Occipital lobe (tissue), 2 donors: Measurements from ENCODE around the gene TSR1. TPM values are rescaled to one million over a fixed set of nuclear protein-coding genes. Genes with fewer than 3 reads are reported as not detected.

Experiments used
- DNase-seq: peaks from one replicate; lab custom pipeline; 2025; lab: John Stamatoyannopoulos, UW
- total RNA-seq: library from RNA; depleted of rRNA; stranded (reverse); fragments of >200 nt; gene quantifications from one replicate; pipeline ENCODE4 v1.2.3, GENCODE V29; 2014

Gene TSR1
- total RNA-seq = 26.5 TPM

GRCh38 chr17:2336215-2336851 is at the start of gene TSR1:
TSR1 (minus strand) TSS chr17:2336457; CDS start chr17:2336427, 30 bp downstream.
- DNase-seq = peak; percentile 83

- no peak for DNase-seq
These were observed 49.3 kb upstream of the TSR1 start for GRCh38 chr17:2385240-2386210.

DNA sequence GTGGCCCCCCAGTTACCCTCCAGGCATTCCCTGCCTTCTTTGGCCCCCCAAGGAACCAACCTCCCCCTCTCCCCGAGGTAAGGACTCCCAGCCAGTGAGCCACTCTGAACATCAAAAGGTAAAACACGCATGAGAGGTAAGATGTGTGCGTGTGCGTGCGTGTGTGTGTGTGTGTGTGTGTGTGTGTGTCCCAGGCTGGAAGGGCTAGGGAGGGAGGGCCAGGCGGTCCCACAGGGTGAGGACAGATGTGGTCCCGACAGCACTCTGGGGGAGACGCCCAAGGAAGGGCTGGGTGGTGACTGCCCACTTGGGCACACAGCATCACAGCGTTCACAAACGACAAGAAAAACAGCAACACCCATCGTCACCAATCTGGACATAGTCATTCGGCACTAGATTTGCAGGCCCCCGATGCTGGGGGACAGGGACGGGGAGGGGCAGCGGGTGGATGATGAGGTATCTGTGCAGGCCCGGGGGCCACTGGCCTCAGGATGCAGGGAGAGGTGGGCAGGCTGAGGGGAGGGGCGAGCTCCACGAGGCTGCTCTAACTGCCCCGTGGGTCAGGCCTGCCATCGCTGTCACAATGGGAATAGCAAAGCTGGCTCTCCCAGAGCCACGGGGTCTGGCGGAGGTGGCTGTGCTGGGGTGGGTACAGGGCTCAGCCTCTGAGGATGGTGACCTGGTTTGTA is 48.3 kb upstream of the TSR1 start:
- no peak for DNase-seq

DNA sequence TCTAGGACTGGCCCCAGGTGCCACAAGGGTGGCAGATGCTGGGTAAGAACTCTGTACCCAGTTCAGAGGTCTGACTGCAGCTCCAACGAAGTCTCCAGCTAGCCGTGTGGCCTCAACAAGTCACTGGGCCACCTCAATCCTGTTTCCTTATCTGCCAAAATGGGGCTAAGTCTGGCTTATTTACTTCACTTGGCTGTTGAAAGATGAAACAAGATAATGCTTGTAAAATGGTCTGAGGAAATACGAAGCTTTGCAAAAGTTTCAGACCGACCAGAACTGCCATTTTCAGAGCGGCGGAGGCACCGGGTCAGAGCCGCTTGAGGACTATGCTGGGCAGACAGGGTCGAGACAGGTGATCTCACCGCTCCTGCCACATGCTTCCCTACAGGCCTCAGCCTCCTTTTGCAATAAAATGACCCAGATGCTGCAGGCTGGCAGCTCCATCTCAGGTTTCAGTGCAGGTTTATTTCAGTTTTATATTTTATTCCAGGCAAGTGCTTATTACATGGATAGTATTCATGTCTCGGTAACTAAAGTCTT is 47.4 kb upstream of the TSR1 start:
- no peak for DNase-seq

DNA sequence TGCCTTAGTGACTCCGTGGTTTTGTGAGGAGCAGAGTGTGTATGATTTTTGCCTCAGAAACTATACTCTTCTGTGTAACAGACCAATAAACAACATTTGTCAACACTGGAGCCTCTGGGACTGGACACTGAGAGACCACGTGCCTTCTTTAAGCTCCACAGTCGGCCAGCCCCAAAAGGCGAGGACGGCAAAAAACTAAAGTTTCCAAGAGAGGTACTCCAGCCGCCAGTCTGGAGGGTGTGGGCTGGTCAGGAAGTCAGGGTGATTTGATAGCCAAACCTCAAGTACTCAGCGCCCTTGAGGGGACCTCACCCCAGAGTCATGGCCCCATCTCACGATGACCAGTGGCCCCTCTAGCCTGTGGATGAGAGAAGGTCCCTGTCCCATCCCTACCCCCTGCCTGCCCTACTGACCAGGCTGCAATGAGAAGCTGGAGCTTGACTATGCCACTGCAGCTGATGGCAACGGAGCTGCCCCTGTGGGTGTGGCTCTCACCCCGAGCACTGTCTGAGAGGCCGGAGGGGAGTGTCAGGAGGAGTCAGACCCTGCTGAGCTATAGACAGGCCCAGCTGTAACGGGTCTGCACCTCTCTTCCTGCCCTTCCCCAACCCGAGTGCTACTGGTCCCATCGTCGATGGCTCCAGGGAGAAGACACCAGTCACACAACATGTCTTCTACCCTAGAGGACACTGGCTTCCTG is 44.8 kb upstream of the TSR1 start:
- no peak for DNase-seq

DNA sequence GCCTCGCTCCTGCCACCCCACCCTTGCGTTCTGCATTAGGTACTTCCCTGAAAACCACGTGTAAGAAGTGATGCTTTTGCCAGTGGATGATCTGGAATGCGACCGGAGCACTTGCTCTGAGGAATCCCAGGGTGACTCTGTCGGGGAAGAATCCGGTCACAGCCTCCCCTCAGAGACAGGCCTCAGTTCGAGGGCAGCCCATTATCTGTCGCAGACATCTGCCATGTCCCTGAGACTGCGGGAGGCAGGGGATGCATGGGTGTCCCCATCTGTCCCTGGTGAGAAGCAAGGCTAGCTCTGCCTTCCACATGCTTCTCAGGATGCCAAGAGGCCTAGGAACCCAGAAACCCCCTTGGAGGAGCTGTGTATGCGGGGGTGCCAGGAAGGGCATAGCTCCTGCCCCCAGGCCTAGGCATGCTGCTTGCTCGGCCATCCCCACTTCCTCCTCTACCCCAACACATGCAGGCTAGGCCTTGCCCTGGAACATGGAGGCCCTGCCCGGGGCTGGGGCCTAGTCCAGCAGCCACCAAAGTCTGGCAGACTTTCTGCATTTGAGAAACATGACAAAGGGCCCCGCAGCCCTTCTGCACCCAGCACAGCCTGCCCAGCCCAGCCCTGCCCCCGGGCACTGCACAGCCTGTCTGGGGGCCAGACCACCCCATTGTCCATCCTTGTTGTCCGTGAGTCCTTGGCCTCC is 44.1 kb upstream of the TSR1 start:
- DNase-seq = no peak

- DNase-seq = no peak
These were observed 43.4 kb upstream of the TSR1 start for GRCh38 chr17:2379489-2380225.

DNA sequence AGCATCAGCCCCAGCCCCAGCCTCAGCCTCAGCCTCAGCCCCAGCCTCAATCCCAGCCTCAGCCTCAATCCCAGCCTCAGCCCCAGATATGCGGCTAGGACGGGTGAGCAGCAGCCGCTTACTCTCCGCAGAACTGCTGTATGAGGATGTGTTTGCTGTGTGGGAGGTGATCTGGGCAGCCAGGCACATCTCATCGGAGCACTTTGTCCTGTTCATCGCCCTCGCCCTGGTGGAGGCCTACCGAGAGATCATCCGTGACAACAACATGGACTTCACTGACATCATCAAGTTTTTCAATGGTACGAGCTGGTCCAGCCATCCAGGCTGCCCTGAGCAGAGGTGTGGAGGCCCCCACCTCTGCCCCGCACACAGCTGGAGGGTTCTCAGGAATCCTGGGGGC is 42.6 kb upstream of the TSR1 start:
- DNase-seq = peak; percentile 45

- DNase-seq = peak; percentile 40
These were observed 41.4 kb upstream of the TSR1 start for GRCh38 chr17:2377659-2378058.

GRCh38 chr17:2376107-2376506 is 39.9 kb upstream of the TSR1 start:
- no peak for DNase-seq

GRCh38 chr17:2375406-2375805 is 39.1 kb upstream of the TSR1 start:
- no peak for DNase-seq

DNA sequence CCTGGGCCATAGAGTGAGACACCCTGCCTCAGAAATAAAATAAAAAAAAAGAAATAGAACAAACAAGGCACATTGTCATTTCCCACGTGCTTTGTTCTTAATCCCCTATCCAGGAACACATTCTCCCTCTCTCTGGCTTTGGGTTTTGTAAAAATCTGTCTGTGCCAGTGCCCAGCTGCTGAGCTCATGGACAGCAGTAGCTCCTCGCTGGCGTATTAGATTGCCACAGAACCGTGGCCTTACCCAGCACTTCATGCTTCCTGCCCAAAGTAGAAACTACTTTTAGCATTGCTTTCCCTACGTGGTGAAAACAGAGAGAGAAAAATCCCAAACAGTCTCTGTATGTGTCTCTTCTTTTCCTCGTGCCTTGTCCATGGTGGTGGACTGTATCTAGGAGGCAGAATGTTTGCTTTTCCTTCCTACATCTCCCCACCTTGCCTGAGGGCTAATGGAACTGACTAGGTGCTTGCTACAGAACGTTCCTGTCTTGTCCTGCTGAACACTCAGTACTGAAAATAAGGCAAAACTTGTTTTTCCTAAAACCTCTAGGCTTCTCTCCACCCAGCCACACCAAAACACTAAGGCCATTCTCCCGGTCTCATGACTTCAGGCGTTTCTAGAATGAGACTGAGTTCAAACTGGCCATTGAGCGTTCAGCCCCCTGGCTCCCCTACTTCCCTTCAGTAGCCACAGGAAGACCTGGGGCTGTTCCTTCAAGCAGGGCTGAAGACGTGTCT is 38.5 kb upstream of the TSR1 start:
- no peak for DNase-seq

DNA sequence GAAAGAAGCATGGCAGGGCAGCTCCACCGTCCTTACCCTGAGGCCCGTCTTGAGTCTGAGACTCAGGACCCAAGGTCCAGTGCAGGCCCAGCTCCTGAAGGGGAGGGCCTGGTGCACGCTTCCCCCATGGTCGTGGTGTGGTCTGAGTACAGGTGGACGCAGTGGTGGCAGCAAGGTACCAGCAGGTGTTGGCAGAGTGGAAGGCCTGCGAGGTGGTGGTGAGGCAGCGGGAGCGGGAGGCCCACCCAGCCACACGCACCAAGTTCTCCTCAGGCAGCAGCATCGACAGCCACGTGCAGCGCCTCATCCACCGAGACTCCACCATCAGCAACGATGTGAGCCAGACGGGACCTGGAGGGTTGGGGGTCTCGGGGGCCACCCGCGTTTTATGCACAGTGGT is 36.9 kb upstream of the TSR1 start:
- DNase-seq = no peak

DNA sequence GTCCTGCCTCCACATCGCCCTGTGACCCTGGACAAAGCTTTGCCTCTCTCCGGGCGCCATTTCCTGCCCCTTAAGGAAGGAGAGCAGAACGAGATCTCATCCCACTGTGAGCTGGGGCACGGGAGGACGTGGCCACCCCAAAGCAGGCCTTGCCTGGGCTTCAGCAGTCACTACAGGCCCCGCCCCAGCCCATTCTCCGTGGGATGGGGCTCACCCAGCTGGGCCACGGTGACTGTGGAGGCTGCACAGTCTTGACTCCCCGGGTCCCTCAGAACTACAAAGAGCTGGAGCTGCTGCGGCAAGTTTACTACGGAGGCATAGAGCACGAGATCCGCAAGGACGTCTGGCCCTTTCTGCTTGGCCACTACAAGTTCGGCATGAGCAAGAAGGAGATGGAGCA is 36.4 kb upstream of the TSR1 start:
- no peak for DNase-seq

DNA sequence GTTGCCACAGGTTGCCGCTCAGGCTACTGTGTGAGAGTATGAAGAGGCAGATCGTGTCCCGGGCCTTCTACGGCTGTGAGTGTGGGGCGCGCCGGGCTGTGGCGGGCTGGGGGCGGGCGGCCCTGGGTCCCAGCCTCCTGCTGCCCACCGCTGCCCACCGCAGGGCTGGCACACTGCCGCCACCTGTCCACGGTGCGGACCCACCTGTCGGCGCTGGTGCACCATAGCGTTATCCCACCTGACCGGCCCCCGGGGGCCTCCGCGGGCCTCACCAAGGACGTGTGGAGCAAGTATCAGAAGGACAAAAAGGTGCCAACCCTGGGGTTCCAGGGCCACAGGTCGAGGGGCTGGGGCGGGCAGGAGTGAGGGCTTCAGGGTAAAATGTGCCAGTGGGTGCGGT is 35.9 kb upstream of the TSR1 start:
- DNase-seq = no peak

DNA sequence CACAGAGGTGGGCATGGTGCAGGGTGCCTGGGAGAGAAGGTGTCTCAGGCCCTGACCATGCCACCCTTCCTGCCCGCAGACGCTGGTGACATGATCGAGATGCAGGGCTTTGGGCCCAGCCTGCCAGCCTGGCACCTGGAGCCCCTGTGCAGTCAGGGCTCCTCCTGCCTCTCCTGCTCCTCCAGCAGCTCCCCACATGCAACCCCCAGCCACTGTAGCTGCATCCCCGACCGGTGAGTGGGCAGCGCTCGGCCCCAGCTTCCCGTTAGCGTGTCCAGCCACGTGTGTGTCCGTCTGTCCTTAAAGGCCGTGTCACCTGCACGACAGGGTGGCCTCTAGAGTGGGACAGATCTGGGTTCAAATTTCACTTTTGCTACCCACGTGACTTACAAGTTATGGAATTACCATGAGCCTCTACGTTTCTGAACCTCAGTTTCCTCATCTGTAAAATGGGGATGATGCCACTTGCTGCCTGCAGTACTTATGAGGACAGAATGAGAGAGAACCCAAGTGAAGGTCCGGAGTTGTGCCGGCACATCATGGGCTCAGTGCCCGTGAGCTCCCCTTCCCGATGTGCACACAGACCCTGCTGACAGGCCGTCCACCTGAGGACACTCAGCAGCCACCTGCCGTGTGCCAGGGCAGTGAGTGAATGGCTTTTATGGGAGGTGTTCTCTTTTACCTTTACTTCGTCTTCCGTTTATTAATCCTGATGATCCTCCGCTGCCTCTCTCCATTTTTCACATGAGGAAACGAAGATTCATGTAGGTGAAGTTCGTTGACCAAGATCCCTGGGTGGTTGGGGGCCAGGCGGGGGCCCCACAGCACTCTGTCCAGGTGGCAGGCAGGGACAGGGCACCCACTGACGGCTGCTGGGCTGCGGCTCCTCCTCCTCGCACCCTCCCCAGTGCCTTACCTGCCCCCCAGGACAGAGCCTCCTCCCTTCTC is 35.2 kb upstream of the TSR1 start:
- no peak for DNase-seq

GRCh38 chr17:2370211-2370589 is 33.9 kb upstream of the TSR1 start:
- no peak for DNase-seq

DNA sequence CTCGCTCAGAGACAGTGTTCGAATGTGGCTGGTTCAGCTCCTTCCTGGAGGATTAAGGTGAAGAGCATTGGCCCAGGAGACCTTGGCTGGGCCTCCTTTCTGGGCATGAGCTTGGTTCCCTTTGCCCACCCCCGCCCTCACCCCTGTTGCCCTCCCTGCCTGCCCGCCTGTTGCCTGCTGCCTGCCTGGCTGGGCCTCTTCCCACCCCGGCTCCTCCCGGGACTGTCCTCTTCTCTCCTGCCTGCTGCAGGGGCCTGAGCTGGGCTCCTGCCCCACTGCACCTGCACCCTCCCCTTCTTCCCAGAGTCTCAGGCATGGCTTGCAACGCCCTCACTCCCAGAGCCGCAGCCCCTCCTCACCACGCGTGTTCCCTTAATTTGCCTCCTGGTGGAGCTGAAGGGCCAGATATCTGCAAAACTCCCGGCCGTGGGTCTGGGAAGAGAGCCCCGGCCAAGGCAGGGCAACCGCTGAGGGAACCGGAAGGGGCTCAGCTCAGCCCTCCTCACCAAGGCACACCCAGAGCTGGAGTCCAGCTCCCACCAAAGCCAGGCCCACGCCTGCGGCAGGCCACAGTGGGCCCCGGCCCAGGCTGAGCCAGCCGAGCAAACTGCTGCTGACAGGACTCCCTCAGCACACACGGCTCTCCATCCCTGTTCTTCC is 33.4 kb upstream of the TSR1 start:
- no peak for DNase-seq
